GM23248 (cell line): Measurements from ENCODE around the gene CTNND2.

Experiments used
- EZH2 ChIP-seq: fragments of 200-600 bp; sonication (generic); IDR thresholded peaks from 2 replicates; pipeline ENCODE4 v1.6.1; 2018; ENCODE audit warnings: antibody characterized with exemption, mild to moderate bottlenecking; ENCODE audit not compliant: insufficient read depth, poor library complexity, severe bottlenecking
- EZH2phosphoT487 ChIP-seq: fragments of 200-600 bp; sonication (generic); IDR thresholded peaks from 2 replicates; pipeline ENCODE4 v1.6.1; 2018; ENCODE audit warnings: antibody characterized with exemption, moderate library complexity, mild to moderate bottlenecking, low read depth; ENCODE audit not compliant: insufficient read depth

- TF ChIP-seq EZH2phosphoT487 (no peak), EZH2 (no peak)
Measured at GRCh38 chr5:11377896-11378295, 526.4 kb downstream of the CTNND2 start.
